Parathyroid adenoma (tissue), 2 donors: ENCODE data around the gene SLC28A1.

ENCODE experiments used
- H2AFZ ChIP-seq: fragments of 300-600 bp; sonication (generic); one replicate; pipeline ENCODE4 v1.7.0; 2017; ENCODE audit warnings: antibody characterized with exemption, mild to moderate bottlenecking
- H3K27ac ChIP-seq: fragments of 300-600 bp; sonication (generic); one replicate; pipeline ENCODE4 v1.7.0; 2017
- H3K27me3 ChIP-seq: fragments of 300-600 bp; sonication (generic); one replicate; pipeline ENCODE4 v1.7.0; 2017; ENCODE audit warnings: low read length; ENCODE audit not compliant: control insufficient read depth, insufficient read depth
- H3K36me3 ChIP-seq: fragments of 300-600 bp; sonication (generic); one replicate; pipeline ENCODE4 v1.7.0; 2017; ENCODE audit warnings: low read length; ENCODE audit not compliant: control insufficient read depth, insufficient read depth
- H3K4me1 ChIP-seq: fragments of 300-600 bp; sonication (generic); one replicate; pipeline ENCODE4 v1.7.0; 2017; ENCODE audit warnings: control low read depth
- H3K4me2 ChIP-seq: fragments of 300-600 bp; sonication (generic); one replicate; pipeline ENCODE4 v1.7.0; 2017; ENCODE audit warnings: low read length
- H3K4me3 ChIP-seq: fragments of 300-600 bp; sonication (generic); one replicate; pipeline ENCODE4 v1.7.0; 2017; ENCODE audit warnings: low read depth, low read length
- H3K79me2 ChIP-seq: fragments of 300-600 bp; sonication (generic); one replicate; pipeline ENCODE4 v1.7.0; 2017; ENCODE audit warnings: control low read depth
- H3K9ac ChIP-seq: fragments of 300-600 bp; sonication (generic); one replicate; pipeline ENCODE4 v1.7.0; 2017; ENCODE audit warnings: mild to moderate bottlenecking
- H3K9me3 ChIP-seq: fragments of 300-600 bp; sonication (generic); one replicate; pipeline ENCODE4 v1.7.0; 2017; ENCODE audit warnings: low read length; ENCODE audit not compliant: control insufficient read depth
- TF ChIP-seq, protein P1 (sequence below): fragments of 300-600 bp; sonication (generic); IDR thresholded peaks from one replicate; pipeline ENCODE4 v1.7.0; 2017; ENCODE audit warnings: antibody characterized with exemption, mild to moderate bottlenecking
- donor health status: primary hyperparathyroidism.

Gene SLC28A1

GRCh38 chr15:84871428-84871985 lies 13.0 kb upstream of the SLC28A1 start:
- Histone ChIP-seq H3K9ac (no peak overlapping the region), H3K79me2 (no peaks in the 10 kb centered on the region), H3K4me1 (no peaks in the 10 kb centered on the region), H3K9me3 (no peaks in the 10 kb centered on the region), H3K36me3 (no peaks in the 10 kb centered on the region), H3K4me3 (no peak overlapping the region), H3K27me3 (no peaks in the 10 kb centered on the region), H2AFZ (no peak overlapping the region), H3K27ac (no peak overlapping the region), H3K4me2 (no peak overlapping the region)
- TF ChIP-seq, protein P1, sequence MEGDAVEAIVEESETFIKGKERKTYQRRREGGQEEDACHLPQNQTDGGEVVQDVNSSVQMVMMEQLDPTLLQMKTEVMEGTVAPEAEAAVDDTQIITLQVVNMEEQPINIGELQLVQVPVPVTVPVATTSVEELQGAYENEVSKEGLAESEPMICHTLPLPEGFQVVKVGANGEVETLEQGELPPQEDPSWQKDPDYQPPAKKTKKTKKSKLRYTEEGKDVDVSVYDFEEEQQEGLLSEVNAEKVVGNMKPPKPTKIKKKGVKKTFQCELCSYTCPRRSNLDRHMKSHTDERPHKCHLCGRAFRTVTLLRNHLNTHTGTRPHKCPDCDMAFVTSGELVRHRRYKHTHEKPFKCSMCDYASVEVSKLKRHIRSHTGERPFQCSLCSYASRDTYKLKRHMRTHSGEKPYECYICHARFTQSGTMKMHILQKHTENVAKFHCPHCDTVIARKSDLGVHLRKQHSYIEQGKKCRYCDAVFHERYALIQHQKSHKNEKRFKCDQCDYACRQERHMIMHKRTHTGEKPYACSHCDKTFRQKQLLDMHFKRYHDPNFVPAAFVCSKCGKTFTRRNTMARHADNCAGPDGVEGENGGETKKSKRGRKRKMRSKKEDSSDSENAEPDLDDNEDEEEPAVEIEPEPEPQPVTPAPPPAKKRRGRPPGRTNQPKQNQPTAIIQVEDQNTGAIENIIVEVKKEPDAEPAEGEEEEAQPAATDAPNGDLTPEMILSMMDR = no peak

- Histone ChIP-seq H3K4me3 (no peak overlapping the region), H3K4me1 (no peaks in the 10 kb centered on the region), H3K9ac (no peak overlapping the region), H3K4me2 (no peak overlapping the region), H3K27me3 (no peaks in the 10 kb centered on the region), H3K36me3 (no peaks in the 10 kb centered on the region), H3K27ac (no peak overlapping the region), H3K79me2 (no peaks in the 10 kb centered on the region), H2AFZ (no peak overlapping the region), H3K9me3 (no peaks in the 10 kb centered on the region)
- TF ChIP-seq, protein P1 = no peak
Measured at GRCh38 chr15:84872009-84872910, 12.2 kb upstream of the SLC28A1 start.

DNA sequence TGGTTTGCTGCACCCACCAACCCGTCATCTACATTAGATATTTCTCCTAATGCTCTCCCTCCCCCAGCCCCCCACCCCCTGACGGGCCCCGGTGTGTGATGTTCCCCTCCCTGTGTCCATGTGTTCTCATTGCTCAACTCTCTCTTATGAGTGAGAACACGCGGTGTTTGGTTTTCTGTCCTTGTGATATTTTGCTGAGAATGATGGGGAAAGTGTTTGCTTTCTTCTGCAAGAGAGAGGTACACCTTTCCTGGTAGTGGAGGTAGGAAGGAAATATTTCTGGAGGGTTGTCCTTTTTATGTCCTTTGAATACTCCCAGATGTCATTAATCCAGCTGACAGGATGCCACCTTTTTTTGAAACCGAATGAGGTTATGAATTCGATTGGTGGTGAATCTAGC lies 10.5 kb upstream of the SLC28A1 start:
- TF ChIP-seq, protein P1 = no peak
- no peak overlapping the region for H3K27ac ChIP-seq

DNA sequence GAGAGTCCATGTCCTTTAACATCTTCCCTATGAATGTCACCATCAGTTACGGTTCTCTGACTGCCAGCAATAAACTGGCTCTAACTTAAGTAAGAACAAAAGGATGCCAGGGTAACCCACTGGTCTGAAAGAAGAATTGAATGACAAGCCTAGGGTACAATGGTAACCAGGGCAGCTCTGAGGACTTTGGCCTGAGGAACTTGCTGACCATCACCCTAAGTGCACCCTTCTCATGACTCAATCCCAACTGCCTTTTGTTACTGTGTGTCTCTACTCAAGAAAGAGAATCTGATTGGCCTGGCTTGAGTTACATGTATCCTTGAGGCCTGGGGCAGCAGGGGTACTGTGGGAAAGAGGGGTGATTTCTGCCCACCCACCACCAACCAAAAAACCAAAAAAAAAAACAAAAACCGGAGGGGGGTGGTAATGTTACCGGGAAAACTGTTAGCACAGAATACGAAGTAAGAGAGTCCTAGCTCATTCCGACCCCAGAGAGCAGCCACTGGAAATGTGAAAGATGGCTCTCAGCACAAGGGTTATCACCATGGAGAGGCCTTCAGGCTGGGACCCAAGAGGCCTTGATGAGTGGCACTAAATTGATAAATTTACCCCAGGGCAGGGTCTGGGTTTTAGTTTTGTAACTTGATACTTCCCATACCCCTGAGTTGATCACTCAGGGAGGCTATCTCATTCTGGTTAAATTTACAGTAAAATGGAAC lies 9.3 kb upstream of the SLC28A1 start:
- H3K9ac ChIP-seq = no peak overlapping the region
- no peak overlapping the region for H3K27ac ChIP-seq
- H3K4me1 ChIP-seq = no peaks in the 10 kb centered on the region
- H3K9me3 ChIP-seq = no peaks in the 10 kb centered on the region
- H2AFZ ChIP-seq = no peak overlapping the region
- H3K79me2 ChIP-seq = no peaks in the 10 kb centered on the region
- H3K4me3 ChIP-seq = no peak overlapping the region
- no peaks in the 10 kb centered on the region for H3K36me3 ChIP-seq
- TF ChIP-seq, protein P1 = no peak
- no peaks in the 10 kb centered on the region for H3K27me3 ChIP-seq
- H3K4me2 ChIP-seq = no peak overlapping the region

More for the DNA sequence above, 10.5 kb upstream of the SLC28A1 start:
- H3K9me3 ChIP-seq = no peaks in the 10 kb centered on the region
- H3K4me1 ChIP-seq = no peaks in the 10 kb centered on the region
- H3K36me3 ChIP-seq = no peaks in the 10 kb centered on the region
- no peak overlapping the region for H3K4me2 ChIP-seq
- no peak overlapping the region for H2AFZ ChIP-seq
- no peaks in the 10 kb centered on the region for H3K27me3 ChIP-seq
- no peak overlapping the region for H3K4me3 ChIP-seq
- H3K79me2 ChIP-seq = no peaks in the 10 kb centered on the region
- no peak overlapping the region for H3K9ac ChIP-seq
